Glutamatergic neuron (in vitro differentiated cells): ENCODE measurements around the gene C19orf73. TPM values are rescaled to one million over a fixed set of nuclear protein-coding genes. Genes with fewer than 3 reads are reported as not detected.

Source experiments
- DNase-seq: peaks from one replicate; pipeline ENCODE4 v3.0.0; 2022
- H3K27ac Mint-ChIP-seq: one replicate; pipeline ENCODE4 v1.8.0; 2020; ENCODE audit warnings: mild to moderate bottlenecking, mixed read lengths, inconsistent platforms; ENCODE audit not compliant: unreplicated experiment
- H3K27me3 Mint-ChIP-seq: one replicate; pipeline ENCODE4 v1.8.0; 2020; ENCODE audit warnings: mild to moderate bottlenecking, moderate library complexity, mixed read lengths, inconsistent platforms; ENCODE audit not compliant: unreplicated experiment
- H3K36me3 Mint-ChIP-seq: one replicate; pipeline ENCODE4 v1.8.0; 2020; ENCODE audit warnings: mild to moderate bottlenecking, mixed read lengths, inconsistent platforms; ENCODE audit not compliant: unreplicated experiment
- H3K4me1 Mint-ChIP-seq: one replicate; pipeline ENCODE4 v1.8.0; 2020; ENCODE audit warnings: mild to moderate bottlenecking, low read depth, mixed read lengths, inconsistent platforms; ENCODE audit not compliant: unreplicated experiment
- H3K4me3 Mint-ChIP-seq: one replicate; pipeline ENCODE4 v1.8.0; 2020; ENCODE audit warnings: mild to moderate bottlenecking, mixed read lengths, inconsistent platforms; ENCODE audit not compliant: unreplicated experiment
- H3K9me3 Mint-ChIP-seq: one replicate; pipeline ENCODE4 v1.8.0; 2020; ENCODE audit warnings: mild to moderate bottlenecking, moderate library complexity, mixed read lengths, inconsistent platforms; ENCODE audit not compliant: unreplicated experiment
- CTCF ChIP-seq: fragments of 200-600 bp; sonication (generic); IDR thresholded peaks from one replicate; pipeline ENCODE4 v1.5.0; 2021; ENCODE audit not compliant: partially characterized antibody, unreplicated experiment
- total RNA-seq: library from RNA; stranded (reverse); fragmentation: NEBNext Ultra II Directional; extraction: Animal tissue kit (Norgen Biotek cat#: 25700); gene quantifications from one replicate; pipeline ENCODE4 v1.2.1, GENCODE V29; 2021; ENCODE audit not compliant: unreplicated experiment

C19orf73 gene
- total RNA-seq, 1 donor from 2014 or later, result 3.2 TPM

GRCh38 chr19:49142866-49143335, 24.0 kb upstream of the C19orf73 start:
- peak overlapping the region; percentile 79 for H3K27ac Mint-ChIP-seq
- no peak for TF ChIP-seq CTCF

DNA sequence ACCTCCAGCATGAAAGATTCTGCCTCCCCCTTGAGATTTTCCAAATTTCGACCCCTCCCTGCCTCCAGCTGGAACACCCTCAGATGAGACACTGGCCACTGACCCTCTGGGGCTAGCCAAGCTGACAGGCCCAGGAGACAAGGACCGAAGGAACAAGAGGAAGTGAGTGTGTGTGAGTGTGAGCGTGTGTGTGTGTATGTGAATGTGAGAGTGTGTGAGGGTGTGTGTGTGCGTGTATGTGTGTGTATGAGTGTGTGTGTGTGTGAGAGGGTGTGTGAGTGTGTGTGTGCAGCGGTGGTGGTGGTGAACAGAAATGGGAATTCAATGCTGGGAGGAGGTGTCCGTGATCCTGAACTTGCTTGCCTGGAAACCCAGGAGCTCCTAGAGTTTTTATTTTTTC, 22.4 kb upstream of the C19orf73 start:
- H3K36me3 Mint-ChIP-seq, result peaks cover 12% of the 10 kb centered on the region
- no peak for TF ChIP-seq CTCF
- H3K4me3 Mint-ChIP-seq, result peak overlapping the region; percentile 42
- no peak overlapping the region for H3K27ac Mint-ChIP-seq
- H3K9me3 Mint-ChIP-seq, result peaks cover 16% of the 10 kb centered on the region
- no peak for DNase-seq
- H3K27me3 Mint-ChIP-seq, result peaks cover 21% of the 10 kb centered on the region
- H3K4me1 Mint-ChIP-seq, result peaks cover 21% of the 10 kb centered on the region

More at GRCh38 chr19:49142866-49143335, 24.0 kb upstream of the C19orf73 start:
- H3K36me3 Mint-ChIP-seq, result peaks cover under 1% of the 10 kb centered on the region
- peaks cover 16% of the 10 kb centered on the region for H3K9me3 Mint-ChIP-seq
- peak; percentile 97 for DNase-seq
- peaks cover 21% of the 10 kb centered on the region for H3K4me1 Mint-ChIP-seq
- peaks cover 19% of the 10 kb centered on the region for H3K27me3 Mint-ChIP-seq
- peak overlapping the region; percentile 89 for H3K4me3 Mint-ChIP-seq

- H3K9me3 Mint-ChIP-seq, result peaks cover 15% of the 10 kb centered on the region
- DNase-seq, result no peak
- H3K4me1 Mint-ChIP-seq, result peaks cover 19% of the 10 kb centered on the region
- H3K27me3 Mint-ChIP-seq, result peaks cover 21% of the 10 kb centered on the region
- TF ChIP-seq CTCF, result no peak
- peak overlapping the region; percentile 42 for H3K4me3 Mint-ChIP-seq
- H3K27ac Mint-ChIP-seq, result no peak overlapping the region
- peaks cover 12% of the 10 kb centered on the region for H3K36me3 Mint-ChIP-seq
Observed at GRCh38 chr19:49140951-49141350, 22.0 kb upstream of the C19orf73 start.

- no peak for DNase-seq
- Mint-ChIP-seq H3K4me3 (peak overlapping the region; percentile 30), H3K4me1 (peaks cover 3% of the 10 kb centered on the region), H3K9me3 (peaks cover 14% of the 10 kb centered on the region), H3K27ac (no peak overlapping the region), H3K36me3 (peaks cover 12% of the 10 kb centered on the region), H3K27me3 (peaks cover 21% of the 10 kb centered on the region)
- no peak for TF ChIP-seq CTCF
Observed at GRCh38 chr19:49136771-49137171, 17.8 kb upstream of the C19orf73 start.

DNA sequence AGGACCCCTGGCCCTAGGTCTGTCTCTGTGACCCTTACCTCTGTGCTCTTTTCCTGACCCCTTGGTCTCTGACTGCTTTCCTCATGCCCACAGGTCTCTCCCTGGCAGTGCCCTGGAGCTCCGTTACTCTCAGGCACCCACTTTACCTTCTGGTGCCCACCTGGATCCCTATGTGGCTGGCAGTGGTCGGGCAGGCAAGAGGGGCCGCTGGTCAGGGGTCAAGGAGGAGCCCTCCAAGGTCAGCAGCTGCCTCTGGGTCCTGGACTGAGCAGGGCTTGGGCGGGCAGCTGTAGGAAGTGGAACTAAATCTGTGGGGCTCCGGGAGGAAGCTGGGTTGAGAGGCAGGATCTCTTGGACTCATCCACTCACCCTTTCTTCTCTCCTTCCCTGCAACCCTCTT, 16.7 kb upstream of the C19orf73 start:
- no peak overlapping the region for H3K27ac Mint-ChIP-seq
- no peaks in the 10 kb centered on the region for H3K4me1 Mint-ChIP-seq
- H3K4me3 Mint-ChIP-seq, result no peak overlapping the region
- H3K27me3 Mint-ChIP-seq, result peaks cover 18% of the 10 kb centered on the region
- H3K36me3 Mint-ChIP-seq, result peaks cover 12% of the 10 kb centered on the region
- TF ChIP-seq CTCF, result no peak
- DNase-seq, result no peak
- peaks cover 11% of the 10 kb centered on the region for H3K9me3 Mint-ChIP-seq
